Naive thymus-derived CD8-positive, alpha-beta T cell (primary cell): ENCODE results near the gene CARM1. TPM values are rescaled to one million over a fixed set of nuclear protein-coding genes. Genes with fewer than 3 reads are reported as not detected.

Source experiments
- ATAC-seq, 2 donors: fragments of 150-1000 bp; cut with Tn5 transposase in 1 of 2; sonication (Bioruptor Pico), chemical (Tn5 transposase) in 1 of 2; 1 replicate in 1 of 2; 2 replicates in 1 of 2; pipeline ENCODE4 v1.10.0; 2021; ENCODE audit warnings: mild to moderate bottlenecking in 2 of 2, moderate library complexity in 2 of 2
- POLR2A ChIA-PET: fragments of 350-600 bp; sonication (Branson Sonifier 250); formaldehyde crosslinking; loops from one replicate; lab custom pipeline; 2021; ENCODE audit warnings: antibody characterized with exemption; lab: Charles Lee
- DNase-seq, 10 donors: peaks; one replicate each; pipeline versions ENCODE4 v3.0.0 to v3.0.0-alpha.2; 2020 to 2022
- H3K27ac Mint-ChIP-seq, 10 donors: one replicate each; pipeline ENCODE4 v1.8.0; 2020 to 2022; ENCODE audit warnings: mild to moderate bottlenecking in 10 of 10, mixed read lengths in 10 of 10, moderate library complexity in 4 of 10, inconsistent platforms in 1 of 10
- H3K27me3 Mint-ChIP-seq, 5 donors: one replicate each; pipeline ENCODE4 v1.8.0; 2021 to 2022; ENCODE audit warnings: mixed read lengths in 5 of 5
- H3K36me3 Mint-ChIP-seq, 3 donors: one replicate each; pipeline ENCODE4 v1.8.0; 2020 to 2022; ENCODE audit warnings: mixed read lengths in 3 of 3, mild to moderate bottlenecking in 2 of 3, inconsistent platforms in 1 of 3
- H3K4me1 Mint-ChIP-seq, 4 donors: one replicate each; pipeline ENCODE4 v1.8.0; 2021 to 2022; ENCODE audit warnings: mixed read lengths in 4 of 4
- H3K4me3 Mint-ChIP-seq, 10 donors: one replicate each; pipeline ENCODE4 v1.8.0; 2020 to 2022; ENCODE audit warnings: mild to moderate bottlenecking in 10 of 10, mixed read lengths in 10 of 10, moderate library complexity in 6 of 10, inconsistent platforms in 1 of 10
- H3K9me3 Mint-ChIP-seq, 9 donors: one replicate each; pipeline ENCODE4 v1.8.0; 2020 to 2022; ENCODE audit warnings: mixed read lengths in 9 of 9, mild to moderate bottlenecking in 3 of 9, inconsistent platforms in 1 of 9, moderate library complexity in 1 of 9
- microRNA-seq: library from miRNA; unstranded; fragments of <30 nt; microRNA quantifications from one replicate; pipeline ENCODE4 v1.2.0, GENCODE V29; 2022; ENCODE audit warnings: borderline microRNAs expressed
- polyA plus RNA-seq, 3 donors: library from polyadenylated mRNA; unstranded; fragments of 300-500 nt; fragmentation: Illumina TruSeq; gene quantifications; one replicate each; pipeline ENCODE4 v1.2.3, GENCODE V29; 2021
- total RNA-seq, 8 experiments: library from RNA in 2 of 8; stranded (reverse) in 2 of 8; gene quantifications; one replicate each; pipeline ENCODE4 v1.2.3 and lab custom pipeline; 2021 to 2026

The CARM1 gene
- total and polyA plus RNA-seq, 5 experiments from 2014 or later, result 0.30 to 26.5 (median 0.59) TPM

GRCh38 chr19:10961073-10961860 is 89.9 kb downstream of the CARM1 start:
- no peaks in the 10 kb centered on the region for H3K36me3 Mint-ChIP-seq
- ATAC-seq (peak in 1 of 2 donors; percentile 54), DNase-seq (no peak)
- peaks cover 10 to 52% (median 44%) of the 10 kb centered on the region in 4 donors for H3K4me1 Mint-ChIP-seq
- peak overlapping the region; percentile 86 to 96 (median 94) for H3K27ac Mint-ChIP-seq
- no peaks in the 10 kb centered on the region for H3K9me3 Mint-ChIP-seq
- no peaks in the 10 kb centered on the region for H3K27me3 Mint-ChIP-seq
- POLR2A ChIA-PET, result interaction anchor here (0.6 to 1.5 kb wide), 8 partner anchors 19 to 427 kb away, joined by 3 to 8 read pairs (median 4); partner anchors contain the start of genes LDLR, SWSAP1 and TMED1
- H3K4me3 Mint-ChIP-seq, result peak overlapping the region; percentile 86 to 95 (median 90)

DNA sequence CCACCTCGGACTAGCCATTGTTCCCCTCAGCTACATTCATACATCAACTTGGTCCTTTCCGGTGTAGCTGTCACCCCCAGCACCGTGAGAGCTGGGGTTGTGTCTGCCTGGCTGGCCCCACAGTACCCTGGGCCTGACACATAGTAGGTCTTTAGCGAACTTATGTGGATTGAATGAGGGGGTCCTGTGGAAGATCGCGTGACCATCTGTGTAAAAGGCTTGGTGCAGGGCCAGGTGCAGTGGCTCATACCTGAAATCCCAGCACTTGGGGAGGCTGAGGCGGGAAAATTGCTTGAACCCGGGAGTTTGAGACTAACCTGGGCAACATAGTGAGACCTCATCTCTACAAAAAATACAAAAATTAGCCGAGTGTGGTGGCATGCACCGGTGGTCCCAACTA is 91.5 kb downstream of the CARM1 start:
- Mint-ChIP-seq H3K4me3 (peak overlapping the region; percentile 20 to 95 (median 88)), H3K27me3 (no peaks in the 10 kb centered on the region), H3K27ac (peak overlapping the region; percentile 82 to 96 (median 93)), H3K9me3 (no peaks in the 10 kb centered on the region), H3K4me1 (peaks cover 13 to 61% (median 46%) of the 10 kb centered on the region in 4 donors), H3K36me3 (no peaks in the 10 kb centered on the region)
- ATAC-seq (no peak), DNase-seq (no peak)
- POLR2A ChIA-PET, result interaction anchor here (0.5 to 0.7 kb wide), 3 partner anchors 231 to 814 kb away, joined by 4 to 5 read pairs (median 5); no protein-coding TSS in a partner anchor

DNA sequence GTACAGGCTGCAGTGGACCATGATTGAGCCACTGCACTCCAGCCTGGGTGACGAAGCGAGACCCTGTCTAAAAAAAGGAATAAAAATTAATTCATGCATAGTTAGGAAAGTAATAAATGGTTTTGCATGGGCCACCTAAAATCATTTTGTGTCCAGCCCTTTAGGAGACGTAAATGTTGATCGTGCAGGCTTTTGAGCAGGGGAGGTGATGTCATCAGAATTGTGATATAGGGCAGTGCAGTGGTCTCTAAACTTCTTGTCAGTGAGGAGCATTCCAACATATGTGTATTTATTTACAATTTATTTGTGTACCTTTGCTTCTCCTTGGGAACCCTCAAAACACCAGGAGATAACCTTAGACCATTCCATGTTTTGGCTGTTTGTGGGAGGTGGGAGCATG is 92.5 kb downstream of the CARM1 start:
- DNase-seq (no peak), ATAC-seq (no peak)
- peaks cover 19 to 71% (median 55%) of the 10 kb centered on the region in 4 donors for H3K4me1 Mint-ChIP-seq
- H3K27ac Mint-ChIP-seq, result peak overlapping the region; percentile 82 to 96 (median 93)
- POLR2A ChIA-PET, result interaction anchor here (0.6 to 0.7 kb wide), 3 partner anchors 22 to 678 kb away, joined by 3 to 4 read pairs (median 3); no protein-coding TSS in a partner anchor
- no peaks in the 10 kb centered on the region for H3K9me3 Mint-ChIP-seq
- no peaks in the 10 kb centered on the region for H3K27me3 Mint-ChIP-seq
- no peaks in the 10 kb centered on the region for H3K36me3 Mint-ChIP-seq
- peak overlapping the region; percentile 19 to 92 (median 82) for H3K4me3 Mint-ChIP-seq

GRCh38 chr19:10964903-10965302 is 93.5 kb downstream of the CARM1 start:
- Mint-ChIP-seq H3K4me3 (peak overlapping the region in 1 of 10 donors; percentile 14), H3K36me3 (peaks cover 0 to 2% (median 0%) of the 10 kb centered on the region in 3 donors), H3K9me3 (no peaks in the 10 kb centered on the region), H3K4me1 (peaks cover 23 to 72% (median 60%) of the 10 kb centered on the region in 4 donors), H3K27me3 (no peaks in the 10 kb centered on the region), H3K27ac (peak overlapping the region in 6 of 10 donors; percentile 72 to 96 (median 84))
- DNase-seq, result no peak
- no peak for ATAC-seq
- POLR2A ChIA-PET, result interaction anchor here (0.9 kb wide), 1 partner anchor 85 kb away, joined by 4 read pairs; no protein-coding TSS in a partner anchor

GRCh38 chr19:10965398-10965797 is 94.0 kb downstream of the CARM1 start:
- no peak for DNase-seq
- H3K4me1 Mint-ChIP-seq, result peaks cover 23 to 74% (median 65%) of the 10 kb centered on the region in 4 donors
- peaks cover 0 to 2% (median 0%) of the 10 kb centered on the region in 3 donors for H3K36me3 Mint-ChIP-seq
- POLR2A ChIA-PET, result interaction anchor here (0.5 to 0.9 kb wide), 2 partner anchors 84 to 315 kb away, joined by 4 to 6 read pairs; no protein-coding TSS in a partner anchor
- H3K27me3 Mint-ChIP-seq, result no peaks in the 10 kb centered on the region
- H3K4me3 Mint-ChIP-seq, result peak overlapping the region in 1 of 10 donors; percentile 8
- no peaks in the 10 kb centered on the region for H3K9me3 Mint-ChIP-seq
- H3K27ac Mint-ChIP-seq, result peak overlapping the region in 6 of 10 donors; percentile 29 to 76 (median 60)
- ATAC-seq, result no peak

GRCh38 chr19:10966809-10967208 is 95.5 kb downstream of the CARM1 start:
- H3K27ac Mint-ChIP-seq, result peak overlapping the region in 1 of 10 donors; percentile 78
- POLR2A ChIA-PET, result no interaction called here
- peaks cover 27 to 80% (median 71%) of the 10 kb centered on the region in 4 donors for H3K4me1 Mint-ChIP-seq
- H3K9me3 Mint-ChIP-seq, result no peaks in the 10 kb centered on the region
- ATAC-seq, result no peak
- H3K4me3 Mint-ChIP-seq, result peak overlapping the region in 1 of 10 donors; percentile 65
- DNase-seq, result no peak
- peaks cover 0 to 2% (median 0%) of the 10 kb centered on the region in 3 donors for H3K36me3 Mint-ChIP-seq
- H3K27me3 Mint-ChIP-seq, result no peaks in the 10 kb centered on the region

DNA sequence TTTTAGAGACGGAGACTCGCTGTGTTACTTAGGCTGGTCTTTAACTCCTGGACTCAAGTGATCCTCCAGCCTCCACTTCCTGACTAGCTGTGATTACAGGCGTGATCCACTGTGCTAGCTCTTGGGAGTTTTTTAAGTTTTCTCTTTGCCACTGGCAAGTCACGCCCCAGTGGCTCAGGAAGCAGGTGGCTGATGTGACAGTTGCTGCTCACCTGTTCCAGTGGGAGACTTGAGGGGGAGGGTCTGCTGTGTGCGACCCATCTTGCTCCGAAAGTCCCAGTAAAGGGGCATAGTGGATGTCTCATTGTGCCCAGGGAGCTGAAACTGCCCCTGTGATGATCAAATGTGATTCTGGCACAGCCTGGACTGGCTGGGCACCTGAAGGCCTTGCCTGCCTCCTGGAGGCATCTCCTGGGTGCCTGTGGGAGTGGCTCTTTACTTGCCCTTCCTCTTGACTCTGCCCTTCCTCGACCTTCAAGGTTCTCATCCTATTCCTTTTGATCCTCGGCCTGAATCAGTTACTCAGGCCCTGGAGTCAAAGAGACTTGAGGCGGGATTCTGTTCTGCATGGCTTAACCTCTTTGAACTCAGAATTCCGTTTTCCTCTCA is 97.3 kb downstream of the CARM1 start:
- Mint-ChIP-seq H3K27me3 (no peaks in the 10 kb centered on the region), H3K4me3 (peak overlapping the region in 3 of 10 donors; percentile 14 to 48 (median 22)), H3K36me3 (peaks cover 0 to 7% (median 0%) of the 10 kb centered on the region in 3 donors), H3K9me3 (no peaks in the 10 kb centered on the region), H3K27ac (peak overlapping the region in 8 of 10 donors; percentile 13 to 62 (median 42)), H3K4me1 (peaks cover 20 to 69% (median 58%) of the 10 kb centered on the region in 4 donors)
- ATAC-seq, result peak in 1 of 2 donors; percentile 49
- DNase-seq, result no peak
- POLR2A ChIA-PET, result interaction anchor here (0.6 kb wide), 1 partner anchor 172 kb away, joined by 6 read pairs; no protein-coding TSS in a partner anchor

DNA sequence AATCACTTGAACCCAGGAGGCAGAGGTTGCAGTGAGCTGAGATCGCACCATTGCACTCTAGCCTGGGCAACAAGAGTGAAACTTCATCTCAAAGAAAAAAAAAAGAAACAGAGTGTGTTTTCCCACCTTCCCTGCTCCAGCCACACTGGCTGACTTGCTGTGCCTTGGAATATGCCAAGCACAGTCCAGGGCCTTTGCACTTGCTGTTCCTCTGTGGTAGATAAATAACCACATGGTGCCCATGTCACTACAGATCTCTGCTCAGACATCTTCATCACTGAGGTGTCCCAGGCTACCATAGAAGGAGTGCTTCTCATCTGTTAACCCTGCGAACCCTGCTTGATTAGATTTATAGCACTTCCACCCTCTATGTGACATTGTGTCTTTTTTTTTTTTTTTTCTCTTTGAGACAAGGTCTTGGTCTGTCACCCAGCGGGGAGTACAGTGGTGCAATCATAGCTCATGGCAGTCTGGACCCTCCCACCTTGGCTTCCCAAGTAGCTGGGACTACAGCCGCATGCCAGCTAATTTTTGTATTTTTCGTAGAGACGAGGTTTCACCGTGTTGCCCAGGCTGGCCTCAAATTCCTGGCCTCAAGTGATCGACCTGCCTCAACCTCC is 99.9 kb downstream of the CARM1 start:
- no peak overlapping the region for H3K4me3 Mint-ChIP-seq
- DNase-seq (no peak), ATAC-seq (no peak)
- H3K36me3 Mint-ChIP-seq, result peaks cover 0 to 7% (median 0%) of the 10 kb centered on the region in 3 donors
- POLR2A ChIA-PET, result no interaction called here
- no peaks in the 10 kb centered on the region for H3K9me3 Mint-ChIP-seq
- H3K4me1 Mint-ChIP-seq, result peaks cover 27 to 67% (median 57%) of the 10 kb centered on the region in 4 donors
- no peaks in the 10 kb centered on the region for H3K27me3 Mint-ChIP-seq
- peak overlapping the region in 1 of 10 donors; percentile 49 for H3K27ac Mint-ChIP-seq

Small RNAs within 50 kb of the gene (microRNA-seq; reads per million reads assigned to microRNA genes)
- gene MIR6793, result 1.0 reads per million

Other genes starting within 250 kb of the CARM1 start
- gene SLC44A2, start 246.0 kb upstream of the CARM1 start, total RNA-seq, result 100 to 1,000 TPM; 268 to 270 TPM
- gene SLC44A2, start 246.0 kb upstream of the CARM1 start, polyA plus RNA-seq, result 100 to 1,000 TPM; 201 to 331 (median 218) TPM
- gene ILF3, start 217.2 kb upstream of the CARM1 start, total RNA-seq, result 100 to 1,000 TPM; 385 to 391 TPM
- gene ILF3, start 217.2 kb upstream of the CARM1 start, polyA plus RNA-seq, result 10 to 100 TPM; 79.6 to 99.1 (median 92.8) TPM
- gene QTRT1, start 170.1 kb upstream of the CARM1 start, total RNA-seq, result 10 to 100 TPM; 54.7 to 62.3 TPM
- gene QTRT1, start 170.1 kb upstream of the CARM1 start, polyA plus RNA-seq, result 10 to 100 TPM; 33.5 to 41.0 (median 36.6) TPM
- gene DNM2, start 153.5 kb upstream of the CARM1 start, total RNA-seq, result 100 to 1,000 TPM; 267 to 270 TPM
- 10 to 100 TPM; 45.0 to 91.4 (median 60.9) TPM for gene DNM2, start 153.5 kb upstream of the CARM1 start, polyA plus RNA-seq
- 1 to 10 TPM; 6.7 to 8.9 TPM for gene TMED1, start 35.3 kb upstream of the CARM1 start, total RNA-seq
- gene TMED1, start 35.3 kb upstream of the CARM1 start, polyA plus RNA-seq, result 10 to 100 TPM; 23.7 to 26.3 (median 25.0) TPM
- under 1 TPM; 0.41 to 0.60 TPM for gene C19orf38, start 23.1 kb upstream of the CARM1 start, total RNA-seq
- gene C19orf38, start 23.1 kb upstream of the CARM1 start, polyA plus RNA-seq, result under 1 TPM in 1 of 3 donors, not detected in 2; 0.17 TPM
- gene YIPF2, start 57.1 kb downstream of the CARM1 start, total RNA-seq, result 10 to 100 TPM; 31.0 to 32.0 TPM
- 10 to 100 TPM; 12.0 to 18.2 (median 15.4) TPM for gene YIPF2, start 57.1 kb downstream of the CARM1 start, polyA plus RNA-seq
- gene TIMM29, start 57.3 kb downstream of the CARM1 start, total RNA-seq, result 10 to 100 TPM; 32.9 TPM
- gene TIMM29, start 57.3 kb downstream of the CARM1 start, polyA plus RNA-seq, result 10 to 100 TPM; 23.8 to 40.9 (median 32.0) TPM
- 100 to 1,000 TPM; 100 to 108 TPM for gene SMARCA4, start 89.5 kb downstream of the CARM1 start, total RNA-seq
- gene SMARCA4, start 89.5 kb downstream of the CARM1 start, polyA plus RNA-seq, result 10 to 100 TPM in 2 of 3 donors, 1 to 10 TPM in 1; 6.0 to 29.5 (median 12.6) TPM
- 10 to 100 TPM; 17.8 to 22.8 TPM for gene LDLR, start 217.9 kb downstream of the CARM1 start, total RNA-seq
- 1 to 10 TPM; 3.2 to 7.7 (median 7.1) TPM for gene LDLR, start 217.9 kb downstream of the CARM1 start, polyA plus RNA-seq